ENCODE results near the gene SAP130.

The SAP130 gene

DNA sequence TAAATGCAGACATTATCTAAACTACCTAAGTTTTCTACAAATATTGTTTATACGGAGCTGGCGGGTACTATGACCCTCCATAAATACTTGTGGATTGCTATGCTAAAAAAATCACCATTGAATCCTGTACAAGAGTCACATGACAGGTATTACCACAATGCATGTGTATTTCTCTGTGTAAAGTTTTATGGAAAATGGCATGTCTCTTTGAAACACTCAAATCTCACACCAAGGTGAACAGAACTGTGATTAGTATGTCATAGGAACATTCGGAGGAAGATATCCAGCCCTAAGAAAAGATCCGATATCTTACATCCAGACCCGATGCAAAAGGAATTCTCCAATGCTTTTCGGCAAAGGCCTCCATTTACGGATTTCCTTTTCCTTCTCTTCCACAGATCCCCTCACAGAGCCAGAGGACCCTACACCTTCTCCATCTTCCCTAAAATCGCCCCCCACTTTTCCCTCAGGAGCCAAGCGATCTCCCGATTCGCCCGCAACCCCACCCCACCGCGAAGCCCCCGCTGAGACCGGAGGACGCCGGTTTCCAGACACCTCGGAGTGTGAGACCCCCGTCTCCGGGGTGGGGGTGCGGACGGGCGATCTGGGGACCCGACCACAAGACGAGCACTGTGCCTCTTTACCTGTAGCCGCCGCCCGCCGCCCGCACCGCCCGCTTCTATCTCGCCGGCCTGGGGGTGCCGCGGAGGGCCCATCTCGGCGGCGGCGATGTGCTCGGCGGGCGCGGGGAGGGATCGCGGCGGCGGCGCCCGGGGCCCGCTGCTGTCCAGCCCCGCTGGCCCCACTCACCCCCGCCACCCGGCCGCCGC is 1.2 kb downstream of the SAP130 start:
- DNase-seq (ENCODE audit: low read depth, low spot score) = peak; percentile 2

DNA sequence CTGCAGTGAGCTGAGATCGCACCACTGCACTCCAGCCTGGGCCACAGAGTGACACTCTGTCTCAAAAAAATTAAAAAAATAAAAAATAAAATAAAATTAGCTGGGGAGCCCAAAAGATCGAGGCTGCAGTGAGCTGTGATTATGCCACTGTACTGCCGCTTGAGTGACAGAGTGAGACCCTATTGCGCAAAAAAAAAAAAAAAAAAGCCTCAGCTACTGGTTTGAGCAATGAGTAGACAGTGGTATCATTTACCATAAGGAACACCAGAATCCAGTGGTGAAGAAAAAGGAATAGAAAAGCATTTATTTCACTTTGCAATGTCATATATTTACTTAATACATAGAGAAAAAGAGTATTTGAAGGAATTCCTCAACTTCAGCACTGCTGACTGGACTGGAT is 3.0 kb downstream of the SAP130 start:
- DNase-seq (ENCODE audit: low read depth, low spot score) = no peak

DNA sequence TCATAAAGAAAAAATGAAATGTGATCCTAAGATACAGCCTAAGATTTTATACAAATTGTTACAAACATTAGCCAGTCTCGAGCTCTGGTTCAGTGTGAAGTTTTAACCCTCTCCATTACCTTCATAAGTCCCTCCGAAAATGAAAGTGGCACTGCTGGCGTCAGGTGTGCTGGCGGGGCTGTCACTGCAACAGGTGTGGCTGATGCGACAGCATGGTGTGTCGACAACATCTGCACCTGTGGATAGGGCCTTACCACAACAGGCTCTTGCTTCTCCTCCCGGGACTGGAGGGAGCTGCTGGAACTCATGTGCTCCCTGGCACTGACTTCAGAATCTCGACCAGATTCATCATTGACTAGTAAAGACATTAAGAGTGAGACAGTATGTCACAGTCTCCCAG is 10.3 kb downstream of the SAP130 start:
- no peak for DNase-seq (ENCODE audit: low read depth, low spot score)

DNA sequence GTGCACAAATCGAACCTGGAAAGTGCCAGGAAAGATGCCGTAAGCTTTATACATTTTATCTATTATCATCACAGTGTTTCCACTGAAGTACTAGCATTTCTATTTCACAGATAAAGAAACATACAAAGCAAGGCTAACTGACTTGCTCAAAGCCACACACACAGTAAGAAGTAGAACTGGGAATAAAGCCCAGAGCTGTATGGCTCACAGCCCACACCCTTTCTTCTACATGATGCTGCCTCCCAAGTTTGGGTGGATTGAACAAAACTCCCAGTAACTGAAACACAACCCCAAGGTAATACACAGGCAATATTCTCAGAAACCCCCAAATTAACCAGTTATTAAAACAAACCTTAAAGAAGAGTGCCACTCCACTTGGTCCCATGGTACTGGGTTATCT is 11.2 kb downstream of the SAP130 start:
- DNase-seq (ENCODE audit: low read depth, low spot score) = no peak

DNA sequence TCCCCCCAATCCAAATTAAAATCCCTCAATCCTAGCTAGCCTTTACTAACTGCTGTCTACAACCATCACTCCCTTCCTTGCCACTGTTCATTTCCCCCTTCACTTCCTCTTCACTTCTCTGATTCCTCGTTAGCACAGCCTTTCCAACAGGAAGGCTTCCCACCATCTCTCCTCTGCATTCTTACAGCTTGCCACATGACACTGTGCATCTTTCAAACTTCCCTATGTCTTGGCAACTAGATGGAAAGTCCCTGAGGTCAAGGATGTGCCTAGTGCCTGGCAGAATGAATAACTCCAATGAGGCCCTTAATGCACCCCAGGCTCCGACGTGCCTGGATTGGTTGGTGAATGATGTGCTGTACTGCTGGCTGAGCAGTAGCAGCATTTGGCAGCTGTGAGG is 15.2 kb downstream of the SAP130 start:
- DNase-seq (ENCODE audit: low read depth, low spot score) = no peak

DNA sequence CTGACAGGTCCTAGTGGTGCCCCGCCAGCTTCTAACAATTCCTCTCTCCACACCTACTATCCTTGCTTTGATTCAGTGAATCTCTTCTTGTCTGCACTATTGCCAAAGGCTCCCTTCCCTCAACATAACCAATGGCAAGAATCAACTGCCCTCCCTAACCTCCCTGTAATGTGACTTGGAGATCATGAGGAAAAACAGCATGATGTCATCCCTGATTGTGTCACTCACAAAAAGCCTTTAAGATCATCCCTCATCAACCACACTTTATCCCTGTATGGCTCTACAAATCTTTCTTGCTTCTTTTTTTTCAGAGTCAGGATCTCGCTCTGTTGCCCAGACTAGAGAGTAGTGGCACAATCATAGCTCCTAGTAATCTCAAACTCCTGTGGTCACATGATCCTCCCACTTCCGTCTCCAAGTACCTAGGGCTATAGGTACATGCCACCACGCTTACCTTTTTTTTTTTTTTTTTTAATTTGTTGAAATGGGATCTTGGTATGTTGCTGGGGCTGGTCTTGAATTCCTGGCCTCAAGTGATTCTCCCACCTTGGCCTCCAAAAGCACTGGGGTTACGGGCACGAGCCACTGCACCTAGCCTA is 19.7 kb downstream of the SAP130 start:
- DNase-seq (ENCODE audit: low read depth, low spot score) = no peak

DNA sequence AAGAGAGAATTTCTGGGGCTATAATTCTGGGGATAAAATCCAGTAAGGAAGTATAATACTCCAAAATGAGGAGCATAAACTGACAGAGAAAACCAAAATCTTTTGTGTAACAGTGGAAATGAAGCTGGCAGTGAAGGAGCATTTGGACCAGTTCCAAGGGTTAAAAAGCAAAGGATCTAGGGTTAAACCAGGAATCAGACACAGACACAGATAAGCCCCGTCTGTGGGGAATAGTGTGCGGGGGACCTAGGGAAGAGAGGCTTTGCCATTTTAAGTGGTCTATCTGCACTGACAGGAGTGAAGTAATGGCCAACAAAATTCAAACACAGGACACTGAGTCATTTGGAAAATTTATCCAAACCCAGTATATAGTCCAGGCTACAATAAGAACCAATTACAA is 23.4 kb downstream of the SAP130 start:
- DNase-seq (ENCODE audit: low read depth, low spot score) = no peak

DNA sequence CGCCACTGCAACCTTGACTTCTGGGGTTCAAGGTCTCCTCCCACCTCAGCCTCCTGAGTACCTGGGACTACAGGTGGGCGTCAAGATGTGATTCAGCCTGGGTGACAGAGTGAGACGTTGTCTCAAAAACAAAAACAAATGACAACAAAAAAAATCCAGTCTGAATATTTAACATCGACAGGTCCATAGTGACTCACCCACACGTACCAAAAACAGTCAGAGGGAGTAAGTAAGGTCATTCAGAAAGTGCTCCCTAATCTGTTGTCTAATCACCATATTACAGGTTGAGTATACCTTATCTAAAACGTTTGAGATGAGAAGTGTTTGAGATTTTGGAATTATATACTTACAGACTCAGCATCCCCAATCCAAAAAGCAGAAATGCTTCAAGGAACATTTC is 24.4 kb downstream of the SAP130 start:
- DNase-seq (ENCODE audit: low read depth, low spot score) = no peak

DNA sequence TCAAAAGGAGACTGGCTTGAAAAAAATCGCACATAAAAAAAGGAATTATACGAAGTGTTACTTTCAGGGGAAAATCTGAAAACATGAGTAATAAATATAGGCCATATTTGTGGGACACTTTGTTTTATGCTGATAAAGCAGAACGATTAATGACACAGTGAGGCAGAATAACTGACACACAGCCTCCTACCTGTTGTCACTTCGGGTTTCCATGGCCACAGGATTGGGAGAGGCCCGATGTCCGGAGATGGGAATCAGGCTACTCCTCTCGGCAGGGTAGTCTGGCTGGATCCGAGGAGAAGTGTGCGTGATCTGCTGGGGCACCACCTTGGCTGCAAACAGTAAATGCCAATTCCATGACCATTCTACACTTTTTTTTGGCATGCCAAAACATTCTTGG is 31.7 kb downstream of the SAP130 start:
- DNase-seq (ENCODE audit: low read depth, low spot score) = no peak

DNA sequence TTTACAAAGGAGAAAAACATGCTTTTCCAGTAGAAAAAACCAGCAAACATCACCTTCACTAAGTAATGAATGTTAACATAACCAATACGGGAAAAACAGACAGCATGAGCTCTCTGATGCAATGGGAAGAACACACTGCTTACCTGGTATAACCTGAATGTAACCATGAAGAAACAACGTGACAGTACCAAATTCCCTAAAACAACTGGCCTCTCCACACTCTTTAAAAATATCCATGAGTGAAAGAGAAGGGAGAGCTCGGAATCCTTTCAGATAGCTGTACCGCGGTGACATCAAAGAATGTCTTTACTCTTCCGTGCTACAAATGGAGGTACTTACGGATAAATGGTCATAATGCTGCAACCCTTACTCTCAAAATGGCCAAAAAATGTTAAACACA is 32.1 kb downstream of the SAP130 start:
- DNase-seq (ENCODE audit: low read depth, low spot score) = no peak

DNA sequence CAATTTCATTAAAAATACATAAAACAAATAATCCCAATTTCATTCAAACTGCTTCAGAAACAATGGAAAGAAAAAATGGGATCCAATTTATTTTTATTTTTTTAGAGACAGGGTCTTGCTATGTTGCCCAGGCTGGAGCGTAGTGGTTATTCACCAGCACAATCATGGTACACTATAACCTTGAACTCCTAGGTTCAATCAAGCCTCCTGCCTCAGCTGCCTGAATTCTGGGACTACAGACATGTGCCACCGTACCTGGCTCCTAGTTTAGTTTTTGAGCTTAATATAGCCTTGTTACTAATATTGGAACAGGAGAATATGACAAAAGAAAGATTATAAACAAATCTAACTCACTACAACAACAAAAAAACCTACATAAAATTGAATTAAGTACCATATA is 34.2 kb downstream of the SAP130 start:
- no peak for DNase-seq (ENCODE audit: low read depth, low spot score)

DNA sequence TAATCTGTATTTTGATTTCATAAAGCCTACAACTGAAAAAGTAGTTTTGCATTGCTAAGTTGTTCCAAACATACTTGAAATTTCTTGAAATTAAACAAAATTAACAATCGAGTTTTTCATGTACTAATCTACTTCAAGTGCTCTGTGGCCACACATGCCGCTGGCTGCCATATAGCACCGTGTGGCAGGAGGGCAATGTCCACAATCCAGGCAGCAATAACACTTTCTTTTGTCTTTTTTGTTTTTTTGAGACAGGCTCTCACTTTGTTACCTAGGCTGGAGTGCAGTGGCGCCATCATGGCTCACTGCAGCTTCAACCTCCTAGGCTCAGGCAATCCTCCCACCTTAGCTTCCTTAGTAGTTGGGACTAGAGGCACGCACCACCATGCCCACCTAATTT is 36.1 kb downstream of the SAP130 start:
- DNase-seq (ENCODE audit: low read depth, low spot score) = no peak

DNA sequence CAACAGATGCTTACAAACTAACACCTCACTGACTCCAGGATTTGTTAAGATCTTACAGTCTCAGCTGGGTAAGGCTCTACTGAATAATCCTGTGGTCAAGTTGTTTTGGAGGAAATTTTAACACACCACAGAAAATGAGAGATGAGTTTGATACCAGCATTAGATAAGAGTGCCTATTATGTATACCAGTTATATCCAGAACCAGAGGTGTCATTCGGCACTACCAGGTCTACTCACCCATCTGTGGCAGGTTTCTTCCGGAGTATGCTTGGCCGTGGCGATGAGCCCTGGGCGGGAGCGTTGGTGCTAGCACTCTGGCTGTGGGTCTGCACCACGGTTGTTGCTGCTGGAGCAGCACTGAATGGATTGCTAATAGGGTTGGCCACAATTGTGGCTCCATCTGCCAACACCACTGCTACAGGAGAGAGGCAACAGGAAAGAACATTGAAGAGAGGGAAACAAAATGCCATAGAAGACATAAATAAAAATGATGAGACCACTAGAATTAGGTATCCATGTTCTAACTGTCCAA is 41.2 kb downstream of the SAP130 start:
- DNase-seq (ENCODE audit: low read depth, low spot score) = no peak

DNA sequence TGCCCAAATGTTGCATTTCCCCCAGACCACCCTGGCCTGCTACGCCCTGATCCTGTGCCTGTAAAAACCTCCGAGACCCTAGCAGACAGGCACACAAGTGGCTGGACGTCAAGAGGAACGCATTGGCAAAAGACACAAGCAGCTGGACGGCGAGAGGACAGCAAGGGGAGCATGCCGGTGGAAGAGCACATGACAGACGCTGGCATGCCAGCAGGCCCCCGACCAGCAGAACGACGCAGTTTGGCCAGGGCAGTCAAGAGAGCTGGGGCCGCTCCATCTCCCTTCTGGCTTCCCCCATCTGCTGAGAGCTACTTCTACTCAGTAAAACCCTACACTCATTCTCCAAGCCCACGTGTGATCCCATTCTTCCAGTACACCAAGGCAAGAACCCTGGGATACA is 42.1 kb downstream of the SAP130 start:
- no peak for DNase-seq (ENCODE audit: low read depth, low spot score)

DNA sequence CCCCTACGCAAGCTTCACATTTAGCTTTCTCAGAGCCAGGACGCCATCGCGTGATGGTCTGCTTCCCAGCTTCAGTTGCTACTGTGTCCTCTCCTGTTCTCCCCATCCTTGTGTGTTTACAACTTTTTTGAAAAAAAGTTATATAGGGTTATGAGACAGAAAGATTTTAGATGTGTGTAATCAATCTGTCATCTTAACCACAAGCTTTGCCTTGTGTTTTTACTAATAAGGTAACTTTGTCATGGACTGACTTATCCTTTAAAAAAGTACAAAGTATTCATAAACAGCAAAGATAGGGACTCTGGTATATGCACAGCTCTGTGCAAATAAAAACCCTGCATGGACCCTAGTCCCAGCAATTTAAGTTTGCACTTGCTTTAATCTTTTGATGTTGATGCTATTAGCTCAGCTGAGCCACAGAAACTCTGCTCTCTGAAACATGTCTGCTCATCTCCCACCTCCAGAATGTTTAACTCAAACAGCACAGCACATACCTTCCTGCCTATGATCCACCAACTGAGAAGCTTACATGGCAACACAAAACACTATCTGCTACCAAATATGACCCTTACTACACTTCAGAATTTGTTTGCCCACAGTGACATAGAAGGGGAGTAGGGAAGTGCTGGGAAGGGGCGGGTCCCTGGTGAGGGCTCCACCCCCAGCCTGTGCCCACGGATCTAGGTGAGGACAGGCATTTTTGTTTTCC is 42.7 kb downstream of the SAP130 start:
- DNase-seq (ENCODE audit: low read depth, low spot score) = no peak

DNA sequence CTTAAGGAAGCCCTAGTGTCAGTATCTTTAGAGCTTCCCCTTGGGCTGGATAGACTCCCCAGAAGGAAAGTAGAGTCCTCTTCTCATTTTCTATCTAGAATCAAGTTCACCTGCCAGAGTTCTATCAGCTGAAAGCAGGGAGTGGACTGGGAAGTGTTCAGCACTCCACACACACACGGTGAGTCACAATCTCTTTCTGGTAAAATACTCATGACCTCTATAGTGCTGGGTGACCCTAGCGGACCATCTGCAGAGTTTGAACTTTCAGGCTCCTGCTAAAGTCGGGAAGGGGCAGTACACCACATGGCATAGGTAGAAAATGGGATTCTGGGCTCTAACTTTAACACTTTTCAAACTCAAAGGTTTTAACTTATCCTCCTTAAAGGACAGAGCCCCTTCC is 43.3 kb downstream of the SAP130 start:
- DNase-seq (ENCODE audit: low read depth, low spot score) = no peak

DNA sequence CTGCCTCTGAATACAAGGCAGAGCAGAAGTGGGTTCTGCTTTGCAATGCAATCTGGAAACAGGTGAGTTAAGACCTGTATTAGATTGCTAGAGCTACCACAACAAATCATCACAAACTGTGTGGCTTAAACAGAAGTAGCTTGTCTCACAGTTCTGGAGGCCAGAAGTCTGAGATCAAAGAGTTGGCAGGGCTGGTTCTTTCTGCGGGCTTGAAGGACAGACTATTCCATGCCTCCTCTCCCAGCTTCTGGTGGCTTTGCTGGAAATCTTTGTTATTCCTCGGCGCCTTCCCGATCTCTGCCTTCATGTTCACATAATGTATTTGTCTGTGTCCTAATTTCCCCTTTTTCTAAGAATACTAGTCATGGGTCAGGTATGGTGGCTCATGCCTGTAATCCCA is 58.4 kb downstream of the SAP130 start:
- DNase-seq (ENCODE audit: low read depth, low spot score) = no peak

DNA sequence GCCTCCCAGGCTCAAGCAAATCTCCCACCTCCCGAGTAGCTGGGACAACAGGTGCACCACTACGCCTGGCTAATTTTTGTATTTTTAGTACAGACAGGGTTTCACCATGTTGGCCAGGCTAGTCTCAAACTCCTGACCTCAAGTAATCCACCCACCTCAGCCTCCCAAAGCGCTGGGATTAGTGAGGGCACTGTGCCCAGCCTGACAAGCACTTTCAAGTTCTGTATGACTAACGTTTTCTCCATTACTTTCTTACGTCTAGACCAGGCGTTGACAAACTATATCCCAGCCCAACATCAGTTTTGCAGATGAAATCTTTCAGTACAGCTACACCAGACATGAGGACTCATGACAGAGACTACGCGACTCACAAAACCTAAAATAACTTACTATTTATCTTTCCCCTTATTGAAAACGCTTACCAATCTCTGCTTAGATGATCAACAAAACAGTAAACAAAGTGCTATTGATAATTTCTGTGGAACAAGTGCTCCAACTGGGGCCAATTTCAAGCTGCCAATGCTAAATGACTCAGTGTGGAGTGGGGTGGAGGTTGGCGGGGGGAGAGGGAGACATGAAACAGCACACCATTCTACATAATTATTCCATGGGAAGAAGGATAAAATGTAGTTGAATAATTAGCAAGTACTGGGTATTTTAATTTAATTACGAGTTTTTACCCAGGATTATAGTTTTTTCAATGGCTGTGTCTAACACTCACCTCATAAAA is 59.1 kb downstream of the SAP130 start:
- no peak for DNase-seq (ENCODE audit: low read depth, low spot score)

DNA sequence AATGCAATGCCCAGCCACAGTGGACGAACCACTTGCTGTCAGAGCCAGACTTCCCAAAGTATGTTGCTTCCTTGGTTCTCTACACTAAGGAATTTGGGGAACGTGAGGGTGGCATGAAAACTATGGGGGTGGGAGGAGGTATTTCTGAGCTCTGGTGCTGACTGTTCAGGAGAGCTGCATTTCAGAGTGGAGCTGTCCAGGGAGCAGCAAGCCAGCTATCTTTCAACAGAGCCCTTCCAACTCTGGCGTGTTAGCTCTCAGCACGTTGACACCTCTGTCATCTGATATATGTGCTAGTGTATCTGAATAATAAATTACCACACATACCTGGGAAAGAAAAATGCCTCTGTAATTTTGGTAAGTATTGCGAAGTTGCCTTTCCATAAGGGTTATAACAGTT is 66.1 kb downstream of the SAP130 start:
- no peak for DNase-seq (ENCODE audit: low read depth, low spot score)

DNA sequence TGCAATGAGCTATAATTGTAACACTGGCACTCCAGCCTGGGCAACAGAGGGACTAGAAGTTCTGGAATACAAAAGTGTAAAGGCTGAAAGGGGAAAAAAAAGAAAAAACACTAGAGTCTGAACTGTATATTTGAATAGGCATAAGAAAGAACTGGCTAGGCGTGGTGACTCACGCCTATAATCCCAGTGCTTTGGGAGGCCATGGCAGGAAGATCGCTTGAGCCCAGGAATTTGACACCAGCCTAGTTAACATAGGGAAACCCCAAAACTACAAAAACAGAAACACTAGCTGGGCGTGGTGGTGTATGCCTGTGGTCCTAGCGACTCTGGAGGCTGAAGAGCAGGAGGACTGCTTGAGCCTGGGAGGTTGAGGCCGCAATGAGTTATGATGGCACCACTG is 70.6 kb downstream of the SAP130 start:
- DNase-seq (ENCODE audit: low read depth, low spot score) = no peak

DNA sequence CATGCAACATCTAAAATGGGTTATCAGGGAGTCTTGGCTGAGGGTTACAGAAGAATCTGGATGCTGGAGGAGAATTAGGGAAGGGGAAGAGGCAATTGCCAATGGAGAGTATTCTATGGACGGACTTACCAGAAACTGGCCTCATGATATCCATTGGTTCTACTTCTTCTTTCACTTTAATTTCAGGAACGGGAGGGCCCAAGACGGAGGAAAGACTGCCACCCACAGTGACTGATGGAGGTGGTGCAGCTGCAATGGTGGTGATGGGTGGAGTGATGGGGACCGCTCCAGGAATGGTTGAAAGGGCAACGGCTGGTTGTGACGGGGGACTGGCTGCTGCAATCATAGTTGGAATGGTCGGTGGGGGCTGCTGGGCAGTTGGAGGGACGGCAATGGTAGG is 73.0 kb downstream of the SAP130 start:
- no peak for DNase-seq (ENCODE audit: low read depth, low spot score)

DNA sequence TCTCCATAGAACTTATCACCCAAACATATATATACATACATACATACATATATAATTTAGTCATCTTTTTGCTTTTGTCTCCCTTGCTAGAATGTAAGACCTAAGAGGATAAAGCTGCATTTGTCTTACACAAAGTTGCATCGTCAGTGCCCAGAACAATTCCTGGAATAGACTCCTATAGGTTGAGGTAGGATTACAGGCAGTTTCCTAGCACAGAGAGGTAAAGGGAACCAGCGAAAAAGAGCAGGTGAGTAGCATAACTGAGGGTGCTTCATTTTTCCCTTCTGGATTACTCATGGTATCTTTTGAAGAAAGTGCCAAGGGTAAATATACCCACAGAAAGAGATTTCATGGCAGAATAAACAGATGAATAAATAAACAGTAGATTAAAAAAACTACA is 74.0 kb downstream of the SAP130 start:
- no peak for DNase-seq (ENCODE audit: low read depth, low spot score)
